DMS114 treated with DMSO at 0.1 percent for 48 hours (cell line): Measurements from ENCODE around the gene AFF1.

Source experiments
- DNase-seq: peaks from one replicate; lab custom pipeline; 2025; ENCODE audit not compliant: unreplicated experiment; lab: John Stamatoyannopoulos, UW

The AFF1 gene

DNA sequence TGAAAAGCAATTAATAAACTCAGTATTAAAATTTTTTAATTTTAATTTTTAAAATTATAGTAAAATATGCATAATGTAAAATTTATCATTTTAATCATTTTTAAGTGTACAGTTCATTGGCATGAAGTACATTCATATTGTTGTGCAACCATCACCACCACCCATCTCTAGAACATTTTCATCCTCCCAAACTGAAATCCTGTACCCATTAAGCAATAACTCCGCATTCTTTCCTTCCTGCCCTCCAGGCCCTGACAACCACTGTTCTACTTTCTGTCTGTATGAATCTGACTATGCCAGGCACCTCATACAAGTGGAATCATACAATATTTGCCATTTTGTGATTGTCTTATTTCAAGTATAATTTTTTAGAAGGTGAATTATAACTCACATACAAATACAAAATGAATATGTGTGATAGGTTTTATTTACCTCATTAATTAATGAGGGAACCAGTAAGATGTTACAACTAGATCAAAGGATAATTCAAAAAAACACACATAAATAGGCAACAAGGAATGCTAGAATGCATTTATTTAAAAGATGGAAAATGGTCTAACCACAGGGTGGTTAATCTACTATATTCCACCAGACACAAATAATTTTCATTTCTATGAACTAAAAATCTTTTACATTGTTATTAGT is 13.1 kb upstream of the AFF1 start:
- DNase-seq = no peak

DNA sequence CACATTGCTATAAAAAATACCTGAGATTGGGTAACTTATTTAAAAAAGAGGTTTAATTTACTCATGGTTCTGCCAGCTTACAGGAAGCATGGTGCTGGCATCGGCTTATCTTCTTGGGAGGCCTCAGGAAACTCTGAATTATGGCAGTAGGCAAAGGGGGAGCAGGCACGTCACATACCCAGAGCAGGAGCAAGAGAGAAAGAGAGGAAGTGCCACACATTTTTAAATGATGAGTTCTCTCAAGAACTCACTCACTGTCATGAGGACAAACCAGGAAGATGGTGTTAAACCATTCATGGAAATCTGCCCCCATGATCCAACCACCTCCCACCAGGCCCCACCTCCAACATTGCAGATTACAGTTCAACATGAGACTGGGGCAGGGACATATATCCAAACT is 10.0 kb upstream of the AFF1 start:
- DNase-seq = no peak

DNA sequence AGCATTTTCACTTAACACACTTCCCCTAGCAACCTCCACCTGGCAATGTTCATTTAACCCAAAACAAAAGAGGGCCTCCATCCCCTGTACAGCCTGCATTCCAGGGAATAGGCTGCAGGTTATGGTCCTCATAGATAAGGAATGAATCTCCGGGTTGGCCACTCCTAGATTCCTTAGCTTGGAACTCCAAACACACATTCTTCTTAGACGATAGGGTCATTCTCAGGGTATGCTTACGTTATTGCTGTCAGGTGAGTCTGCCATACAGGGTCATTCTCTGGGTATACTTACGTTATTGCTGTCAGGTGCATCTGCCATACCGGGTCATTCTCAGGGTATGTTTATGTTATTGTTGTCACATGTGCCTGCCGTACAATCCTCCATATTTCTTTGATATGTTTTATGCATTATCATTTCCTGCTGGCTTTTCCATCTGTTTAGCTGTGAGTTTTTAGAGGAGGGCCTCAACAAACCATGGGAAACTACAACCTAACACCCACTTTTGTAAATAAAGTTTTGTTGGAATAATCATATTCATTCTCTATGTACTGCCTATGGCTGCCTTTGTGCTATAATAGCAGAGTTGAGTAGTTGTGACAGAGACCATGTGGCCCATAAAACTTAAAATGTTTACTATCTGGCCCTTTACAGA is 8.2 kb upstream of the AFF1 start:
- DNase-seq = no peak

DNA sequence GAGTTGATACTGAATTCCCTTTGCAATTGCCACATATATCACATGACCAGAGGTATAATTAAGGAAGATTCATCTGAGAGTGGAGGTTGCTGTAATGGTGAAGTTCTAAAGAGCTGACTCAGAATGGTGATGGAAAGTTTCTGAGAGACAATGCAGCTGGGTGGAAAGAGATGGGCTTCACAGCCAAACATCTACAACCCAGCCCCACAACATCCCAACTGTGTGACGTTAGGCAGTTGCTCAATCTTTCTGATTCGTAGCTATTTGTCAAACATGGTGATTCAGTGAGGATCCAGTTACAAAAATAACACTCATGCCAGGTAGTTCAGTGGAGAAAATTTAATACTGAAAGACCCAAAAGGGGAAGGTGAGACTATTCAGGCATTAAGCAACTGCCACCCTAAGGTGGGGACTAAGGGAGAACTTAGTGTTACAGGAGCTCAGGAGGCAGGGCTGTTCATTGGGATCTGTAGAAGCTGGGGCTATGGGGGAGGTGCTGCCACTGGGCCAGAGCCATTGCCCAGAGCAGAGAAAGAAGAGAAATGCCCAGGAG is 6.9 kb upstream of the AFF1 start:
- DNase-seq = no peak

DNA sequence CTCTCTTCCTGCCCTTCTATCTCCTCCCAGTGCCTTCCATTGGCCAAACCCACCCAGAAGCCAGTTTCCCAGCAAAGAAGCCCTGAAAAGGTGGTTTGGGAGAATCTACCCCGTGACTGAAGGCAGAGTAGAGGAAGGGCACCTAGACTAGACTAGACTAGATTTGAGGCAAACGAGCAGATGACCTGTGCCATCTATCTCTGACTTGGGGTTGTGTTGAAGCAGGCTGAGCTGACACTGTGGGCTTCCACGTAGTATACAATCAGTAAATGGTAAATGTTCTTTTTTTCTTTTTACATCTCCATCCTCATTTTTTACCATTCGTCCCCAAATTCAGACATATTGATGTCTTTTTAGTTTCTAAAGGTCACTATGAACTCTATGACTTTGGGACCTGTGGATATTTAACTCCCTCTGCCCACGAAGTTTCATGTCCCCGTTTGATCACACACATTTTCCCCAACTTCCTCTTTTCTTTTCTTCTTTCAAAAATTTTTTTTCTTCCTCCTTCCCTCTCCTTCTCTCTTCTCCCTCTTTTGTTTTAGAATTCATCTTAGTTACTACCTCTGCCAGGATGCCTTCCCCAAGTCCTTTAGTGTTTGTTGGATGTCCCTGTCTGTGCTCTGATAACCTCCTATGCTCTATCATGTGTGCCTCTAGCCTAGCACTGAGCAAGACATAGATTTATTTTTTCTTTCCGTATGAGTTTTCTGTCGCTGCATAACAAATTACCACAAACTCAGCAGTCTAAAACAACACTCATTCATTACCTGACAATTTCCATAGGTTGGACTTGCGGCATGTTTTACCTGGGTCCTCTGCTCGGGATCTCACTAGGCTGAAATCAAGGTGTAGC is 6.2 kb upstream of the AFF1 start:
- no peak for DNase-seq

DNA sequence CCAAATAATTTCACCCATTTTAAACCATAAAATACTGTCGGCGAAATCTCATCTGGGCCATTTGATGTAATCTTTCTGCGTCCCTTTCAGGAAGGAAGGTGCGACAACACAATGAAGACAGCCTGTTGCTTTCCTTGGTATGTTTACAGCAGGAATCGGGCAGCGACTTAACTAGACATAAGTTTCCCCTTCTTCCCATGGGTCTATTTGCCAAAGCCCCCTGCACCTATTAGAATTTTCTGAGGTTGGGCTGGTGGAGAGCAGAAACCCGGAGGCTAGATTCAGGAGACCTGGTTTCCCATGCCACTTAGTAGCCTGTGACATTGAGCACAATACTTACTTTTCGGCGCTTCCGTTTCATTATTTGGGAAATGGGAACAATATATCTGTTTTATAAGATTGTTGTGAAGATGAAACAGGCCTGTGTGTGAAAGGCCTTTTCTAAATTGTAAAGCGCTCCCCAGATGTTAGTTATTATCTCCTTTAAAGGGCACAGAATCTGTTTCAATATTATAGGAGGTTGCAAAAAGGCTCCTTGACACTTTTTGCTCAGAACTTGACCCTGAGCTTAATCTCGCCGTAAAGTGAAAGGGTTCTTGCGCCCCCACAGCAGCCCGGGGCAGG is 552 bp upstream of the AFF1 start:
- no peak for DNase-seq

DNA sequence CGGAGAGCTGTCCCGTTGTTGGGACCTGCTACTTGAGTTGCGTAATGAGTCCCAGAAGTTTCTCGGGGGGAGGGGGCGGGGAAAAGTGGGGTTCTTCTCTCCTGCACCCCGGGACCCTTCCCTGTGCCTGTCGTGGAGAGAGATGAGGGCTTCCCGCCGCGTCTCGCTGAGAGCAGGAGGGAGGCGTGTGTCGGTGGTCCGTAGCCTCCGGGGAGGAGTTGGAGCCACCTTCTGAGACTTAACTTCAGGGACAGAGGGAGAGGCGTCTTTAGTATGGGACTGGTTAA is 698 bp downstream of the AFF1 start:
- DNase-seq = no peak

DNA sequence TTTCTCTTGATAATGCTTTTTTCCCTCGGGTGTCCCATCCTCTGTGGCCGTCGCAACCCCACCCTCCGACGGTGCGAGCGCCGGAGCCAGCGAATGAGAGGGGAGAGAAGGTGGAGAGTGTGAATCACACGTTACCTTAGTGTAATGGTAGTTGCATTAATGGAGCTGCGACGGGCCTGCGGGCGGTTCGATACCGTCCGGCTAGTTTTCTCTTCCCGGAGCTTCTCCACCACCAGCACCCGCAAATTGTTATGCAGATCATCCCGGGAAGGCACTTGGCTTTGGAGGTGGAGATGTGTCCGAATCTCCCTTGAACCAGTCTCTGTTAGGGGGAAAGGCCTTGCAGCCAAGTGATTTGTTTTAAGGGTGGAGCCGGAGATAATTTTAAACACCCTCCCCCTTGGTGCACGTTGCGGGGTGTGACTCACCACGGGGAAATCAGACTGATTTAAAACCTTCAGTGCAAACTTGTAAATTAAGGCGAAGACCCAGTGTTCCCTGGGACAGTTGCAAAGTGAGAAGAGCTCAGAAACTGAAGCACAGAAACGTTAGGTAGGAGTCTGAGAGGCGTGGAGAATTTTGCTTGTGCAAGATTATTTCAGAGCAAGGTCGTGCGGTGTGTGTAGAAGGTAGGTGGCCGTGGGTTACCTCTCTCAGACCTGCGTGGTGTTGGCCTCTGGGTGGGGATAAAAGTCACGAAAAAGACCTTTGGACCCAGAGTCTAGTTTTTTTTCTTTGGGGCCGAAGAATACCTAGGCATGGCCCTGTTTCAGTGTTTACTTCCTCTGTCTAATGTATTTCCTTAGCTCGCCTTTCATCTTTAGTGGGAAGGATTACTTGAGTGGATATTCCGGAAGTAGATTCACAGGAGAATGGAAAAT is 1.3 kb downstream of the AFF1 start:
- DNase-seq = no peak

DNA sequence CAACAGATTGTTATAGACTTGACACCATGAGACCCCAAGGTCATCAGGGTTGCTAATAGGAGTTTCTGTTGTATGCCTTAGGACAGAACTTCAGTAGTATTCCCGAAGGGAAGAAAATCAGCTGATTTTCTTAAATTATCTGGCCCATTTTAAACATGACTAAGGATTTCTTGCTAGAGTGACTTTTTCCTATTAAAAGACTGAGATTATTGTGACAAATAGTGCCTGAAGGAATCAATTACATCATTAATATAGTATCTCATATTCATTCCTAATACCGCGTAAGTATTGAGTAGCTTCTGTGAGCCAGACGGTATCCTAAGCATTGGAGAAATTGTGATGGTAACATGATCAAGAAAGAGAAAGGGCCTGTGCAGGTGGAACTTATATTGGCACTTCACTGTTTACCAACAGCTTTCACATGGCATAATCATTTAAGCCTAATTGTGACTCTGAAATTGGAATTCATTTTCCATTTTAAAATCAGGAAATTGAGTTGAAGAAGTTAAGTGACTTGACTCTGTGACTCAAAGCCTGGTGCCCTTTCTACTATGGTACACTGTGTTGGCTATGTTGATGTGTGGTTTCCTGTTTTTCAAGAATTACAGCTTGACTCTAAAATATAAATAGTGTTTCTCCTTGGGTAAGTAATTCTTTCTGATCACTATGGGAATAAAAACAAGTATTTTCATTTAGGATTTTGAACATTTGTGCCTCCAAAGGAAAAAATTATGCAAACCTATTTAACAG is 4.1 kb downstream of the AFF1 start:
- DNase-seq = no peak

DNA sequence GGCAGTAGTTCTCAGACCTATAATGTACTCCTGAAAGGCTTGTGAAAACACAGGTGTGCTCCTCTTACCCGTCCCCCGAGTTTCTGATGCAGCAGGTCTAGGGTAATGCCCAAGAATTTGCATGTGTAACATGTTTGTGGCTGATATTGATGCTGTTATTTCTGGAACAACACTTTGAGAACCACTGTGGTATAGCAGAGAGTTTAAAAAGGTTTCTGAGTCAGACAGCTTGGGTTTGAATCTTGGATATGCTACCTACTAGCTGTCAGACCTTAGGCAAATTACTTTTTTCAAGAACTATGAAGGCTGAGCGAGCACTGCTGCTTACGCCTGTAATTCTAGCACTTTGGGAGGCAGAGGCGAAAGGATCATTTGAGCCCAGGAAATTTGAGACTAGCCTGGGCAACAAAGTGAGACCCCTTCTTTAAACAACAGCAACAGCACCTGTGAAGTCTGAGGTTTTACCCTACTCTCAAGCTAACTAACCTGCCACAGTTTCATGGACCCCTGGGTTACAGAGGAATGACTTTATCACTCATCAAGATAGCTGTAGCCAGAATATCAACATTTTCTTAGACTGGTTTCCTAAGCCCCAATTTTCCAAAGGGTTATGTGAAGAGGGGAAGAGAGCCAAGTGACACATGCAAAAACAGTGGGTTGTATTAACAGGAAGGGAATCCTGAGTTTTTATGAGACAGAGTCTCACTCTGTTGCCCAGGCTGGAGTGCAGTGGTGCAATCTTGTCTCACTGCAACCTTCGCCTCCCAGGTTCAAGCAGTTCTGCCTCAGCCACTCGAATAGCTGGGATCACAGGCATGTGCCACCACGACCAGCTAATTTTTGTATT is 5.1 kb downstream of the AFF1 start:
- DNase-seq = no peak

DNA sequence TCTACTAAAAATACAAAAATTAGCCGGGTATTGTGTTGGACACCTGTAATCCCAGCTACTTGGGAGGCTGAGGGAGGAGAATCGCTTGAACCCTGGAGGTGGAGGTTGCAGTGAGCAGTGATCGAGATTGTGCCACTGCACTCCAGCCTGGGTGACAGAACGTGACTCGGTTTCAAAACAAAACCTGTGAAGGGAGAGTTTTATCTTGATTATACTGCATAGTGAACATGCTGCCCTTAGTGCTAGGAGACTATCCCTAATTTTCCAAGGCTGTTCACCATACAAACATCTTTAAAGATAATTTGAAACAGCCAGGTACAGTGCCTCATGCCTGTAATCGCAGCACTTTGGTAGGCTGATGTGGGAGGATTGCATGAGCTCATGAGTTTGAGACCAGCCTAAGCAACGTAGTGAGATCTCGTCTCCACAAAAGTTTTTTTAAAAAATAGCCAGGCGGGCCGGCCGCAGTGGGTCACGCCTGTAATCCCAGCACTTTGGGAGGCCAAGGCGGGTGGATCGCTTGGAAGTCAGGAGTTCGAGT is 6.2 kb downstream of the AFF1 start:
- DNase-seq = no peak

DNA sequence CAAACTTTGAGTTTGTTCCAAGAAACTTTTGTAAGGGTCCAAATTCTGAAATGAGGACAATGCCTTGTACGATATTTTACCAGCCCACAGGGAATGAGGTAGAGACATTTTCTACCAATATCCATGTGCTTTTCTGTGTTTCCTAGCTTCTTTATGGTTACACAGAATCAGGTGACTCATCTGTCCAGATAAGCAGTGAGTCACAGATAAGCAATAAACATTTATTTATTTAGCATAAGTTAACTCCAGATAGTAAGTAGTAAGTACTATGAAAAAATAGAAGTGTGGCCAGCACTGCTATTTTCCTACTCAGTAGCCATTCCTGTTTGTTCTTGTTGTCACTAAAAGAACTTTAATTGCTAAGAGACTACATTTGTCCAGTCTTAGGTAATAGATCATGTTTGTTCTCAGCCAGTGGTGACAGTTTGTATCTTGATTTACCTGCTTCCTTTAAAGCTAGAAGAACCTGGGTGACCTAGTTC is 7.4 kb downstream of the AFF1 start:
- DNase-seq = no peak

DNA sequence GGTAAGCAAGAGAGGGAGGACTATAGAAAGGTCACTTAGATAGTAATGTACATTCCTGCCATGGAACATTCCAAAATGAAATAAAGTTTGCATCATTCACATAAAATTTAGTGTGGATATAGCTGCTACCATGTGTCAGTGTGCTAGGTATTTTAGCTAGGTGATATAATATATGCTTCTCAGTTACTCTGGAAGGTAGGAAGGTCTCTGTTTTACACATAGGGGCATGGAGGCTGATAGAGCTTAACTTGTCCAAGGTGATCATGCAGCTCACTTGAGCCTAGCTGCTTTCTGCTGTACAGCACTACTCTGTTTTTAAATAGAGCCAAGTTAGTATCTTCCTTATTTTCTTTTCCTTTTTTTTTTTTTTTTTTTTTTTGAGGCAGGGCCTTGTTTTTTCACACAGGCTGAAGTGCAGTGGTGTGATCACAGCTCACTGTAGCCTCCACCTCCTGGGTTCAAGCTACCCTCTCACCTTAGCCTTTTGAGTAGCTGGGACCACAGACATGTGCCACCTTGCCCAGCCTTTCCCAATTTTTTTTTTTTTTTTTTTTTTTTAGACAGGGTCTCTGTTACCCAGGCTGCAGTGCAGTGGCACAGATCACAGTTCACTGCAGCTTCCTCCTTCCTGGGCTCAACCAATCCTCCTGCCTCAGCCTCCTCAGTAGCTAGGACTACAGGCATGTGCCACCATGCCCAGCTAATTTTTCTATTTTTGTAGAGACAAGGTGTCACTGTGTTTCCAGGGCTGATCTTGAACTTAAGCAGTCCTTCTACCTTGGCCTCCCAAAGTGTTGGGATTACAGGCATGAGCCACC is 10.4 kb downstream of the AFF1 start:
- DNase-seq = no peak

DNA sequence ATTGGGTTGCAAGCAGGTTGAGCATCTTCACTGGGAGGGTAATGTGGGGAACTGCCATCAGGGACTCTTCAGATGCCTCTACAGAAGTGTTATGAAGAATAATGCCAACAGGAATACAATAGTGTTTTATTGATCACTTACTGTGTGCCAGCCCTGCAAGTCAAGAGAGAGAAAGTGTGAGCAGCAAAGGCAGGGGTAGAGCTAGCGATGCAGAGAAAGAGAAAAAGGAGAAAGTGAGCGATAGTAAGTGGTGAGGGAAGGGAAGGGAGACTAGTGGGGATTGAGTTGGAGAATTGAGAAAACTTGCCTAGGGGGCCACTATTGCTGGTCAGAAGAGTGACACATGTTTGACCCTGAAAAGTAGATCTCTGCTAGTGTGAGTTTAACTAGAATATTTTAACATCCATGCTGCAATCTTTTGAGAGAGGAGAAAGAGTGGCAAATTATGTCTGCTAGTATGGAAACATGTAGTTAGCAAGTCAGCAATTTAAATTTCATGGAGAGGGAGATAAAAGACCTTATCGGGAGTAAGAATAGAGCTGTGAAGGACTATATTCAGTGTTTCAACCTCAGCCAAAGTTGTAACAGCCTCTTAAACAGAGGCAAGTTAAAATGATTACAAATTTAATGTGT is 12.2 kb downstream of the AFF1 start:
- DNase-seq = no peak

DNA sequence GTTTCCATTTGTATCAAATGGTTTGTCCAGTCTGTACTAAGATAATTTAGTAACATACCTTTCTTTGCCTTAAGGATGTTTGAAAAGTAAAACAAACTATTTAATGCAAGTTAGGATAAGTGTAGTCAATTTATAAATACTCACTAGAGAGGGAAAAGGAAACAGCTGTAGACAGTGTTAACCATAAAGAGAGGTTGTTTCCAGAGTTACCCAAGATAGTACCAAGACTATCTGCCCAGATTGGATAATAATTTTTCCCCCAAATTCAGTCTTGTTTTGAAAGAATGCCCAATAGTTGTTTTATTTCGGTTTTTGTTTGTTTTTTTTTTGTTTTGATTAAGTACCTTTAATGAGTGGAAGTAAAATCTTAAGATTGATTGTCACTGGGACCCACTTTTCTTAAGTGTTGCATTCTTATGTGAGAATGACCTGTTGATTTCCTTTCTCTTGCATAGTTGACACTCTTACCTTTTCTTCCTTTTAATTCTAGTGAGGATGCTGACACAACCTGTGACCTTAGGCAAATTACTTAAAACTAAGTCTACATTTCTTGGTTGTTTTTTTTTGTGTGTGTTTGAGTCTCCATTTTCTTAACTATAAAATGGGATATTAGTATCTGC is 12.8 kb downstream of the AFF1 start:
- DNase-seq = no peak

DNA sequence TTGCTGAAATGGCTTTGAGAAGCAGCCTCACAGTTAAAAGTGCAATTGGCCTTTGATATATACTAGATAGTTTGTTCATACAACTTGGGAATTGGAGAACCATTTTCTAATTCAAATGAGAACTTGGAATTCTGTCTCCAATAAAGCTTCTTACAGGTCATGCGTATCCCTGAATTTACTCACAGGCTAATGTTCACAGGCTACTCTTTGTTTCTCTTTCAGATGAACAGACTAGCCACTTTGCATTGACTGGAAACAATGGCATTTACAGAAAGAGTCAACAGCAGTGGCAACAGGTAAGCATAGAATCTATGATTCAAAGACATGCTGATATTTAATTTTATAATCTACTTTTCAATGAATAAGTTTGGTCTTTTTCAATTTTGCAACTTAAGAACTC is 13.5 kb downstream of the AFF1 start:
- no peak for DNase-seq
